H1 (cell line): ENCODE results near the gene TGM6. TPM values are rescaled to one million over a fixed set of nuclear protein-coding genes. Genes with fewer than 3 reads are reported as not detected.

Source experiments
- CTCF ChIA-PET: fragments of 300-600 bp; sonication (Branson Sonifier 250); formaldehyde crosslinking; loops from one replicate; lab custom pipeline; 2021; ENCODE audit not compliant: partially characterized antibody; lab: Charles Lee
- POLR2A ChIA-PET: fragments of 300-600 bp; sonication (Branson Sonifier 250); formaldehyde crosslinking; loops from one replicate; lab custom pipeline; 2021; ENCODE audit warnings: inconsistent platforms; ENCODE audit not compliant: partially characterized antibody; lab: Charles Lee
- DNase-seq, 2 experiments: peaks; one replicate each; pipeline versions ENCODE4 v3.0.0 to v3.0.0-alpha.2; 2010 to 2022; ENCODE audit warnings: low spot score in 2 of 2, low read depth in 1 of 2, mixed read lengths in 1 of 2
- FAIRE-seq: peaks from 2 replicates; lab custom pipeline; 2011; peaks lifted over from hg19 to GRCh38; lab: Jason Lieb, UNC
- H2AFZ ChIP-seq: 2 replicates; pipeline ENCODE4 v1.8.1; 2012; ENCODE audit warnings: low read length, inconsistent platforms
- H2AK5ac ChIP-seq: 2 replicates; pipeline ENCODE4 v1.6.1; 2013; ENCODE audit warnings: low read depth, low read length
- H2BK120ac ChIP-seq: replicated peaks from 2 replicates; pipeline ENCODE3; 2013; ENCODE audit warnings: low read depth, low read length, inconsistent platforms
- H2BK12ac ChIP-seq: 2 replicates; pipeline ENCODE4 v1.6.1; 2013; ENCODE audit warnings: low read depth, low read length
- H2BK15ac ChIP-seq: 2 replicates; pipeline ENCODE4 v1.6.1; 2013; ENCODE audit warnings: low read length
- H2BK20ac ChIP-seq: 2 replicates; pipeline ENCODE4 v1.6.1; 2013; ENCODE audit warnings: low read length
- H2BK5ac ChIP-seq: 2 replicates; pipeline ENCODE4 v1.6.1; 2013; ENCODE audit warnings: low read depth, low read length
- H3K14ac ChIP-seq: 2 replicates; pipeline ENCODE4 v1.6.1; 2013; ENCODE audit warnings: inconsistent platforms; ENCODE audit not compliant: insufficient read length
- H3K18ac ChIP-seq: 2 replicates; pipeline ENCODE4 v1.6.1; 2013; ENCODE audit warnings: low read length; ENCODE audit errors: extremely low read depth
- H3K23ac ChIP-seq: 2 replicates; pipeline ENCODE4 v1.6.1; 2013; ENCODE audit warnings: inconsistent platforms; ENCODE audit not compliant: insufficient read length
- H3K23me2 ChIP-seq: 2 replicates; pipeline ENCODE4 v1.6.1; 2013; ENCODE audit warnings: low read depth, low read length
- H3K27ac ChIP-seq: 2 replicates; pipeline ENCODE4 v1.6.1; 2011; ENCODE audit warnings: low read depth, low read length, inconsistent platforms
- H3K27me3 ChIP-seq, 4 experiments: replicated peaks in 1 of 4; 1 replicate in 1 of 4; 2 replicates in 3 of 4; pipeline versions ENCODE4 v1.6.1 to v1.8.1; 2011 to 2013; ENCODE audit warnings: low read length in 3 of 4, mild to moderate bottlenecking in 3 of 4, inconsistent platforms in 2 of 4, mixed read lengths in 2 of 4, moderate library complexity in 1 of 4; ENCODE audit not compliant: control insufficient read depth in 3 of 4, insufficient read depth in 3 of 4; ENCODE audit errors: extremely low read depth in 1 of 4
- H3K36me3 ChIP-seq, 4 experiments: 2 replicates each; pipeline versions ENCODE4 v1.6.1 to v1.8.1; 2011 to 2013; ENCODE audit warnings: mild to moderate bottlenecking in 4 of 4, low read length in 3 of 4, moderate library complexity in 2 of 4, control low read depth in 1 of 4, inconsistent platforms in 1 of 4; ENCODE audit not compliant: insufficient read depth in 4 of 4, control insufficient read depth in 2 of 4
- H3K4ac ChIP-seq: replicated peaks from 2 replicates; pipeline ENCODE3; 2013; ENCODE audit warnings: low read length, low read depth, mixed read lengths, inconsistent platforms; ENCODE audit not compliant: insufficient read length
- H3K4me1 ChIP-seq, 4 experiments: replicated peaks in 1 of 4; 1 replicate in 1 of 4; 2 replicates in 3 of 4; pipeline versions ENCODE4 v1.6.1 to v1.8.1; 2011 to 2013; ENCODE audit warnings: low read length in 3 of 4, inconsistent platforms in 2 of 4, mixed read lengths in 1 of 4; ENCODE audit not compliant: insufficient read depth in 4 of 4, control insufficient read depth in 3 of 4
- H3K4me2 ChIP-seq, 2 experiments: 2 replicates each; pipeline versions ENCODE4 v1.6.1 to v1.8.1; 2011 to 2013; ENCODE audit warnings: low read depth in 2 of 2, low read length in 2 of 2, control low read depth in 1 of 2, inconsistent platforms in 1 of 2, mild to moderate bottlenecking in 1 of 2; ENCODE audit not compliant: insufficient read depth in 1 of 2
- H3K4me3 ChIP-seq, 4 experiments: fragments of 200-600, 300-600 bp in 1 of 4; sonication (generic), shearing (Covaris generic), sonication (Bioruptor Twin) in 1 of 4; 2 replicates each; pipeline versions ENCODE4 v1.5.1 to v1.8.1; 2011 to 2016; ENCODE audit warnings: low read length in 4 of 4, low read depth in 3 of 4, control low read depth in 2 of 4, inconsistent platforms in 2 of 4, mild to moderate bottlenecking in 2 of 4, mixed read lengths in 1 of 4, moderate library complexity in 1 of 4; ENCODE audit not compliant: insufficient read depth in 2 of 4; ENCODE audit errors: extremely low read depth in 1 of 4
- H3K56ac ChIP-seq: replicated peaks from 2 replicates; pipeline ENCODE3; 2013; ENCODE audit warnings: low read depth, mild to moderate bottlenecking, mixed read lengths, low read length, inconsistent platforms; ENCODE audit not compliant: insufficient read length
- H3K79me1 ChIP-seq: 2 replicates; pipeline ENCODE4 v1.6.1; 2013; ENCODE audit warnings: low read depth, low read length, control low read depth
- H3K79me2 ChIP-seq, 2 experiments: 2 replicates each; pipeline versions ENCODE4 v1.6.1 to v1.8.1; 2012 to 2013; ENCODE audit warnings: low read length in 2 of 2, mild to moderate bottlenecking in 2 of 2, inconsistent platforms in 1 of 2; ENCODE audit not compliant: insufficient read depth in 2 of 2, control insufficient read depth in 1 of 2
- H3K9ac ChIP-seq, 4 experiments: replicated peaks in 1 of 4; 1 replicate in 1 of 4; 2 replicates in 3 of 4; pipeline versions ENCODE4 v1.6.1 to v1.8.1; 2011 to 2013; ENCODE audit warnings: low read depth in 3 of 4, low read length in 3 of 4, control low read depth in 2 of 4, mild to moderate bottlenecking in 2 of 4, moderate library complexity in 2 of 4, inconsistent platforms in 1 of 4; ENCODE audit errors: extremely low read depth in 1 of 4
- H3K9me3 ChIP-seq, 2 experiments: 2 replicates each; pipeline versions ENCODE4 v1.6.1 to v1.8.1; 2012 to 2013; ENCODE audit warnings: mild to moderate bottlenecking in 2 of 2, moderate library complexity in 2 of 2, control low read depth in 1 of 2, inconsistent platforms in 1 of 2, low read depth in 1 of 2, low read length in 1 of 2, mixed read lengths in 1 of 2; ENCODE audit not compliant: insufficient read depth in 2 of 2
- H4K20me1 ChIP-seq, 2 experiments: replicated peaks in 1 of 2; 2 replicates each; pipeline versions ENCODE3 to v1.8.1; 2011 to 2013; ENCODE audit warnings: inconsistent platforms in 2 of 2, low read length in 2 of 2, mild to moderate bottlenecking in 1 of 2; ENCODE audit not compliant: insufficient read depth in 2 of 2, control insufficient read depth in 1 of 2
- H4K5ac ChIP-seq: 2 replicates; pipeline ENCODE4 v1.6.1; 2013; ENCODE audit warnings: low read length, low read depth, mixed read lengths, inconsistent platforms; ENCODE audit not compliant: insufficient read length
- H4K8ac ChIP-seq: 2 replicates; pipeline ENCODE4 v1.8.0; 2013; ENCODE audit warnings: mild to moderate bottlenecking, moderate library complexity, low read length, inconsistent platforms; ENCODE audit not compliant: insufficient read depth; ENCODE audit errors: extremely low read depth
- H4K91ac ChIP-seq: replicated peaks from 2 replicates; pipeline ENCODE3; 2013; ENCODE audit warnings: low read length, mixed read lengths, inconsistent platforms; ENCODE audit not compliant: insufficient read length
- POLR2A ChIP-seq, 2 experiments: IDR thresholded peaks; 1 replicate in 1 of 2; 2 replicates in 1 of 2; pipeline ENCODE4 v1.6.1; 2011; ENCODE audit warnings: low read depth in 2 of 2, low read length in 2 of 2, mild to moderate bottlenecking in 2 of 2; ENCODE audit errors: control extremely low read depth in 1 of 2
- SP4 ChIP-seq: IDR thresholded peaks from 2 replicates; pipeline ENCODE4 v1.6.1; 2012; ENCODE audit warnings: low read length, inconsistent platforms
- WGBS, 2 experiments: shearing (Covaris generic) in 1 of 2; methylation state at CpG; one replicate each; pipeline versions ENCODE4 v1.1.6 to v1.1.7; 2013 to 2015; ENCODE audit warnings: low lambda C conversion rate in 2 of 2, mixed read lengths in 2 of 2, inconsistent platforms in 1 of 2, low coverage in 1 of 2, missing lambda C conversion rate in 1 of 2; ENCODE audit not compliant: insufficient replicate concordance in 2 of 2, insufficient coverage in 1 of 2, insufficient read length in 1 of 2; ENCODE audit errors: extremely low coverage in 1 of 2, missing lambda C conversion rate in 1 of 2; 5-methylcytosine and 5-hydroxymethylcytosine counted together
- polyA plus RNA-seq, 7 experiments: library from polyadenylated mRNA; depleted of rRNA in 3 of 7; stranded (reverse) in 5 of 7; unstranded in 2 of 7; fragments of >200 nt in 5 of 7; fragments of 200-250 nt in 2 of 7; gene quantifications; 1 replicate in 5 of 7; 2 replicates in 1 of 7; 4 replicates in 1 of 7; pipeline versions ENCODE4 v1.2.1 to v1.2.3, GENCODE V29; 2011 to 2013; ENCODE audit warnings: missing spikeins in 2 of 7, mixed read lengths in 2 of 7
- total RNA-seq: library from RNA; stranded (reverse); fragmentation: NEBNext Ultra II Directional; extraction: Animal tissue kit (Norgen Biotek cat#: 25700); gene quantifications from 2 replicates; pipeline ENCODE4 v1.2.1, GENCODE V29; 2021

The TGM6 gene
- total and polyA plus RNA-seq, 2 of the 8 experiments (the other 6 are each of a cell fraction or from before 2014, with no cell fraction given) = 0.03 TPM; not detected in 1

DNA sequence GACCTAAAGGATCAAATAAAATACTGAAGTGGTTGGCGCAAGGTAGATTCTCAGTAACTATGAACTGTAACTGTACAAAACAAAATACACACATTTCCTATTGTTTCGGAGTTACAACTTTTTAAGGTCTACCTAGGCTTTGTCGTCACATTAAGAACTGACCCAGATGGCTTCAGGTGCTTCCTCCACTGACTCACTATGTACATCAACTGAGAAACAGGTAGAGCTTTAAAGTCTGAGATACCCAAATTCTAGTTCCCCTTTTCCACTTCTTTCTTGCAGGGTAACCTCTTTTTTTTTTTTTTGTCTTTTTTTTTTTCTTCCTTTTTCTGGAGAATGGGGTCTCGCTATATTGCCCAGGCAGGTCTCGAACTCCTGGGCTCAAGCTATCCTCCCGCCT, 84.4 kb downstream of the TGM6 start:
- no peak overlapping the region for H2AFZ ChIP-seq
- H3K4me3 ChIP-seq = no peak overlapping the region
- H2BK20ac ChIP-seq = no peak overlapping the region
- no peak overlapping the region for H3K23ac ChIP-seq
- no peak overlapping the region for H2AK5ac ChIP-seq
- POLR2A ChIA-PET = interaction anchor here (0.6 to 8.2 kb wide), 3 partner anchors 6 to 183 kb away, joined by 3 to 119 read pairs (median 19); no protein-coding TSS in a partner anchor
- H3K4me1 ChIP-seq = peaks cover 0 to 7% (median 2%) of the 10 kb centered on the region in 4 experiments; a peak in 3 of 7 replicates
- CTCF ChIA-PET = interaction anchor here (0.6 to 1.3 kb wide), 4 partner anchors 9 to 127 kb away, joined by 3 read pairs; no protein-coding TSS in a partner anchor
- no peak overlapping the region for H3K27ac ChIP-seq
- H2BK5ac ChIP-seq = no peak overlapping the region
- H3K18ac ChIP-seq = no peak overlapping the region
- H3K9me3 ChIP-seq = no peaks in the 10 kb centered on the region
- no peaks in the 10 kb centered on the region; the same call in none of the 2 replicates for H3K79me1 ChIP-seq
- H3K4ac ChIP-seq = no peak overlapping the region
- no peak overlapping the region for H2BK120ac ChIP-seq
- H3K23me2 ChIP-seq = peaks cover 4% of the 10 kb centered on the region
- no peak overlapping the region for H3K56ac ChIP-seq
- H4K8ac ChIP-seq = no peak overlapping the region
- H4K20me1 ChIP-seq = peaks cover 40 to 43% of the 10 kb centered on the region in 2 experiments
- DNase-seq (no peak), FAIRE-seq (no peak)
- H4K5ac ChIP-seq = no peak overlapping the region
- no peaks in the 10 kb centered on the region for H3K27me3 ChIP-seq
- no peak overlapping the region for H4K91ac ChIP-seq
- no peak overlapping the region for H3K4me2 ChIP-seq
- H3K79me2 ChIP-seq = peaks cover 31 to 56% of the 10 kb centered on the region in 2 experiments
- H3K14ac ChIP-seq = no peak overlapping the region
- no peak overlapping the region for H3K9ac ChIP-seq
- TF ChIP-seq SP4 (no peak), POLR2A (IDR thresholded peaks at IDR 0.05; ENCODE audit: control extremely low read depth in 1 of 2, low read depth in 2 of 2, low read length in 2 of 2) (0 out of 3 replicates have a peak, but pooled peaks of 1 of the 2 experiments have one; percentile 38)
- TF ChIP-seq, all 59 proteins: peak for 1
- H2BK12ac ChIP-seq = no peak overlapping the region
- 86% methylated on average over 6 of the region's 6 CpGs; no CpG with 5 or more reads in 1 of the 2 experiments for WGBS, 2 experiments
- H2BK15ac ChIP-seq = no peak overlapping the region
- H3K36me3 ChIP-seq = peaks cover 60 to 91% (median 74%) of the 10 kb centered on the region in 4 experiments
